Prostate gland (tissue), 2 donors: ENCODE results near the gene UBXN2A.

Experiments used
- POLR2A ChIP-seq: fragments of 450-650 bp; IDR thresholded peaks from one replicate; pipeline ENCODE4 v1.6.1; 2016; ENCODE audit warnings: antibody characterized with exemption, mild to moderate bottlenecking
- POLR2AphosphoS5 ChIP-seq: sonication (generic); formaldehyde crosslinking; IDR thresholded peaks from one replicate; pipeline ENCODE4 v1.6.1; 2017; ENCODE audit warnings: antibody characterized with exemption
- TF ChIP-seq, protein P1 (sequence below), 4 experiments: fragments of 200-600 bp in 2 of 4; fragments of 450-650 bp in 2 of 4; sonication (generic) in 2 of 4; IDR thresholded peaks; 1 replicate in 3 of 4; 2 replicates in 1 of 4; pipeline ENCODE4 v1.5.1; 2016 to 2019; ENCODE audit warnings: antibody characterized with exemption in 4 of 4, mild to moderate bottlenecking in 2 of 4, moderate library complexity in 2 of 4

DNA sequence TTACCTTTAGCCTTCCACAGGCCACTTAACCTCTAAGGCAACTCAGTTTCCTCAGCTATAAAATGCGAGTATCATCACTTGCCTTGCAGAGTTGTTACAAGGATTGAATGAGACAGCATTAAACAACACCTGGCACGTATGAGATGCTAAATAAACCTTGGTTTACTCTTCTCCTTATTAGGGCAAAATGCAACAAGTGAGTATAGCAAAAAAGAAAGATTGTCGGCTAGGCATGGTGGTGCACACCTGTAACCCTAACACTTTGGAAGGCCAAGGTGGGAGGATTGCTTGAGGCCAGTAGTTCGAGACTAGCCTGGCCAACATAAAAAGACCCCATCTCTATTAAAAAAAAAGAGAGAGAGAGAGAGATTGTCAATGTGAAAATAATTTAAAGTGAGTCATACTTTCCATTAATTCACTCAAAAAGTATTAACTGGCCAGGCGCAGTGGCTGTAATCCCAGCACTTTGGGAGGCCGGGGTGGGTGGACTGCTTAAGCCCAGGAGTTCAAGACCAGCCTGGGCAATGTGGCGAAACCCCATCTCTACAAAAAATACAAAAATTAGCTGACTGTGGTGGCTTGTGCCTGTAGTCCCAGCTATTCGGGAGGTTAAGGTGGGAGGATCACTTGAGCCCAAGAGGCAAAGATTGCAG, 21.3 kb upstream of the UBXN2A start:
- TF ChIP-seq, protein P1, sequence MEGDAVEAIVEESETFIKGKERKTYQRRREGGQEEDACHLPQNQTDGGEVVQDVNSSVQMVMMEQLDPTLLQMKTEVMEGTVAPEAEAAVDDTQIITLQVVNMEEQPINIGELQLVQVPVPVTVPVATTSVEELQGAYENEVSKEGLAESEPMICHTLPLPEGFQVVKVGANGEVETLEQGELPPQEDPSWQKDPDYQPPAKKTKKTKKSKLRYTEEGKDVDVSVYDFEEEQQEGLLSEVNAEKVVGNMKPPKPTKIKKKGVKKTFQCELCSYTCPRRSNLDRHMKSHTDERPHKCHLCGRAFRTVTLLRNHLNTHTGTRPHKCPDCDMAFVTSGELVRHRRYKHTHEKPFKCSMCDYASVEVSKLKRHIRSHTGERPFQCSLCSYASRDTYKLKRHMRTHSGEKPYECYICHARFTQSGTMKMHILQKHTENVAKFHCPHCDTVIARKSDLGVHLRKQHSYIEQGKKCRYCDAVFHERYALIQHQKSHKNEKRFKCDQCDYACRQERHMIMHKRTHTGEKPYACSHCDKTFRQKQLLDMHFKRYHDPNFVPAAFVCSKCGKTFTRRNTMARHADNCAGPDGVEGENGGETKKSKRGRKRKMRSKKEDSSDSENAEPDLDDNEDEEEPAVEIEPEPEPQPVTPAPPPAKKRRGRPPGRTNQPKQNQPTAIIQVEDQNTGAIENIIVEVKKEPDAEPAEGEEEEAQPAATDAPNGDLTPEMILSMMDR (IDR thresholded peaks at IDR 0.05) = no peak
- no peak for TF ChIP-seq POLR2A
- no peak for TF ChIP-seq POLR2AphosphoS5
